Calu3 (cell line): Measurements from ENCODE around the gene ADD3. TPM values are rescaled to one million over a fixed set of nuclear protein-coding genes. Genes with fewer than 3 reads are reported as not detected.

Experiments used
- BruUV-seq: library from RNA; stranded (reverse); fragments of 400-500 nt; replicated peaks from 2 replicates; lab custom pipeline; 2021; lab: Mats Ljungman, UMichigan
- CTCF ChIA-PET: fragments of 300-600 bp; sonication (Branson Sonifier 250); formaldehyde crosslinking; loops from one replicate; lab custom pipeline; 2022; ENCODE audit warnings: antibody characterized with exemption; lab: Charles Lee
- DNase-seq: peaks from one replicate; pipeline ENCODE4 v3.0.0; 2022
- H3K27ac Mint-ChIP-seq: one replicate; pipeline ENCODE4 v1.8.0; 2022; ENCODE audit warnings: mixed read lengths; ENCODE audit not compliant: unreplicated experiment
- H3K27me3 Mint-ChIP-seq: one replicate; pipeline ENCODE4 v1.8.0; 2022; ENCODE audit warnings: mixed read lengths; ENCODE audit not compliant: unreplicated experiment
- H3K36me3 Mint-ChIP-seq: one replicate; pipeline ENCODE4 v1.8.0; 2022; ENCODE audit warnings: mild to moderate bottlenecking, moderate library complexity, mixed read lengths; ENCODE audit not compliant: insufficient read depth, unreplicated experiment
- H3K4me1 Mint-ChIP-seq: one replicate; pipeline ENCODE4 v1.8.0; 2022; ENCODE audit warnings: mild to moderate bottlenecking, low read depth, mixed read lengths; ENCODE audit not compliant: unreplicated experiment
- H3K4me3 Mint-ChIP-seq: one replicate; pipeline ENCODE4 v1.8.0; 2022; ENCODE audit warnings: mild to moderate bottlenecking, low read depth, moderate library complexity, mixed read lengths; ENCODE audit not compliant: unreplicated experiment
- H3K9me3 Mint-ChIP-seq: one replicate; pipeline ENCODE4 v1.8.0; 2022; ENCODE audit warnings: low read depth, mixed read lengths; ENCODE audit not compliant: unreplicated experiment
- intact Hi-C: fragments of 100-400 bp; cut with micrococcal nuclease; formaldehyde crosslinking; loops from one replicate; pipeline ENCODE4 v1.10.0; 2022; ENCODE audit not compliant: unreplicated experiment
- total RNA-seq: library from RNA; stranded (reverse); gene quantifications from 2 replicates; pipeline ENCODE4 v1.2.3, GENCODE V29; 2022
- TF ChIP-seq, protein P1 (sequence below): fragments of 200-600 bp; IDR thresholded peaks from one replicate; pipeline ENCODE4 v1.8.0; 2022; ENCODE audit warnings: antibody characterized with exemption; ENCODE audit not compliant: unreplicated experiment

ADD3 gene
- total RNA-seq, 1 experiment from 2014 or later = 64.4 TPM

DNA sequence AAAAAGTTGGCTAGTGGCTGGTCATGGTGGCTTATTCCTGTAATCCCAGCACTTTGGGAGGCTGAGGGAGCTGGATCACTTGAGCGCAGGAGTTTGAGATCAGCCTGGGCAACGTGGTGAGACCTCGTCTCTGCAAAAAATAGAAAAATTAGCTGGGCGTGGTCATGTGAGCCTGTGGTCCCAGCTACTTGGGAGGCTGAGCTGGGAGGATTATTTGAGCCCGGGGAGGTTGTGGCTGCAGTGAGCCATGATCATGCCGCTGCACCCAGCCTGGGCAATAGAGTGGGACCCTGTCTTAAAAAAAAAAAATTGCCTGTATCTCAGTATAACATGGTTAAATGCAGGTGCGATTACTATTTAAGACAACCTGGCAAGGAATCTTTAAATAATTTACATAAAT is 61.0 kb downstream of the ADD3 start:
- intact Hi-C loops = no loop called here
- no peak for DNase-seq
- H3K36me3 Mint-ChIP-seq = no peaks in the 10 kb centered on the region
- no peaks in the 10 kb centered on the region for H3K27me3 Mint-ChIP-seq
- no TSS peak for BruUV-seq
- H3K4me3 Mint-ChIP-seq = no peak overlapping the region
- no peaks in the 10 kb centered on the region for H3K9me3 Mint-ChIP-seq
- CTCF ChIA-PET = no interaction called here
- peaks cover 42% of the 10 kb centered on the region for H3K4me1 Mint-ChIP-seq
- TF ChIP-seq, protein P1, sequence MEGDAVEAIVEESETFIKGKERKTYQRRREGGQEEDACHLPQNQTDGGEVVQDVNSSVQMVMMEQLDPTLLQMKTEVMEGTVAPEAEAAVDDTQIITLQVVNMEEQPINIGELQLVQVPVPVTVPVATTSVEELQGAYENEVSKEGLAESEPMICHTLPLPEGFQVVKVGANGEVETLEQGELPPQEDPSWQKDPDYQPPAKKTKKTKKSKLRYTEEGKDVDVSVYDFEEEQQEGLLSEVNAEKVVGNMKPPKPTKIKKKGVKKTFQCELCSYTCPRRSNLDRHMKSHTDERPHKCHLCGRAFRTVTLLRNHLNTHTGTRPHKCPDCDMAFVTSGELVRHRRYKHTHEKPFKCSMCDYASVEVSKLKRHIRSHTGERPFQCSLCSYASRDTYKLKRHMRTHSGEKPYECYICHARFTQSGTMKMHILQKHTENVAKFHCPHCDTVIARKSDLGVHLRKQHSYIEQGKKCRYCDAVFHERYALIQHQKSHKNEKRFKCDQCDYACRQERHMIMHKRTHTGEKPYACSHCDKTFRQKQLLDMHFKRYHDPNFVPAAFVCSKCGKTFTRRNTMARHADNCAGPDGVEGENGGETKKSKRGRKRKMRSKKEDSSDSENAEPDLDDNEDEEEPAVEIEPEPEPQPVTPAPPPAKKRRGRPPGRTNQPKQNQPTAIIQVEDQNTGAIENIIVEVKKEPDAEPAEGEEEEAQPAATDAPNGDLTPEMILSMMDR = no peak
- H3K27ac Mint-ChIP-seq = no peak overlapping the region

DNA sequence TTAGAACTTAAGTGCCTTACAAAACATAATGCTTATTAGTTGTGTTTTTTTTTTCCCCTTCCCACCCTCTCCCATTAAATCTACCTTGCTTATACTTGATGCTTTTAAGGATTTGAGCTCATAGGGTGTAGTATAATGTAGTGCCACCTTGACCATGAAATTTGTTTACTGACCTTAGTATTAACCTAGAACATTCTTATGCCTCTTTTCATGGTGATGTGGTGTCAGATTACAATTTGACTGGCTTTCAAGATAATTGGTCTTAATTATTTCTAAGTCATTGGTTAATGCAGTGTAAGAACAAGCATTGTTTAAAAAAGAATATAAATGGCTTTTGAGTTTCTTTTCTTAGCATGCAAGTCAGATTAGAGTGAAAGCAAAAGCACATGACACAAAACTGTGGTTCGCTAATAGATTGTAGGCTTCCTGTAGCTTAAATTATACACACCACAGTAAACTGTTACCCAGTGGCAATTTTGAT is 61.8 kb downstream of the ADD3 start:
- no TSS peak for BruUV-seq
- no peak overlapping the region for H3K27ac Mint-ChIP-seq
- no peaks in the 10 kb centered on the region for H3K27me3 Mint-ChIP-seq
- intact Hi-C loops = no loop called here
- H3K4me3 Mint-ChIP-seq = no peak overlapping the region
- TF ChIP-seq, protein P1 = no peak
- no peak for DNase-seq
- peaks cover 50% of the 10 kb centered on the region for H3K4me1 Mint-ChIP-seq
- CTCF ChIA-PET = interaction anchor here (0.6 kb wide), 1 partner anchor 1116 kb away, joined by 4 read pairs; no protein-coding TSS in a partner anchor
- no peaks in the 10 kb centered on the region for H3K36me3 Mint-ChIP-seq
- H3K9me3 Mint-ChIP-seq = no peaks in the 10 kb centered on the region

DNA sequence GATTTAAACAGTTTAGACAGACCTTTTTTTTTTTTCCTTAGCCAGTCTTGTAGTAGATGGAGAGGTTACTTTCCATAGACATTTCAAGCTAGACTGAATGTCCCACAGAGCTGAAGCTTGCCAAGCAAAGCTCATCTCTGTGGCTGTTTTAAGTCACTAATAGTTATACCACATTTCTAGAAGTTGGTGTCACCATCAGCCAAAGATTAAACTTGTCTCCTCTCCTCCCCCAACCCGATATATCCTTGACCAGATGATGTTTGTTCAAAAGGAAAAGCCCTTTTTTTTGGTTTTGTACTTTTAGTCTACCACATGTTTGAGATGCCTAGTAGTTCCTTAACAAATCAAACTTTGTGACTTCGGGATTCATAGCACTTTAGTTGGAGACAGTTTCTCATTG is 66.1 kb downstream of the ADD3 start:
- Mint-ChIP-seq H3K27ac (peak overlapping the region; percentile 50), H3K4me1 (peaks cover 45% of the 10 kb centered on the region), H3K36me3 (no peaks in the 10 kb centered on the region), H3K4me3 (no peak overlapping the region), H3K9me3 (no peaks in the 10 kb centered on the region), H3K27me3 (no peaks in the 10 kb centered on the region)
- TF ChIP-seq, protein P1 = no peak
- intact Hi-C loops = no loop called here
- BruUV-seq = no TSS peak
- CTCF ChIA-PET = no interaction called here
- DNase-seq = no peak

DNA sequence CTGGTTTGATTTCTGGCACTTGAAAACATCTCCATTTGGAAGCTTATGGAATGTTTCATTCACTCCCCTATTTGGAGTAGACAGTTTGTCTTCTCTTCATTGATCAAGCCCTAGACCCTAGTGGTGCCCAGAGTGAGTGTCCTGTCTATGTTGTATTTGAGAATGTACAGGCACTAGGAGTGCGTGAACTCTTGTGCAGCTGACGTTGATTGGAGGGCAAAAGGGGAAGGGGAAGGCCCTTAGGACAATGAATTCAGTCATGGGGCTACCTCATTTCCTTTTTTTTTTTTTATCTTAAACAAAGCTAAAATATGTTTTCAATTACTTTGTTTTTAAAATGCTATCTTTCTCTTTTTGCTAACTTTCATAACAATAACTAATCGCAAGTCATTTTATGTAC is 66.5 kb downstream of the ADD3 start:
- Mint-ChIP-seq H3K36me3 (no peaks in the 10 kb centered on the region), H3K9me3 (no peaks in the 10 kb centered on the region), H3K27ac (peak overlapping the region; percentile 50), H3K4me3 (no peak overlapping the region), H3K4me1 (peaks cover 45% of the 10 kb centered on the region), H3K27me3 (no peaks in the 10 kb centered on the region)
- BruUV-seq = no TSS peak
- CTCF ChIA-PET = interaction anchor here (0.6 to 0.7 kb wide), 2 partner anchors 12 to 63 kb away, joined by 4 read pairs; no protein-coding TSS in a partner anchor
- TF ChIP-seq, protein P1 = no peak
- intact Hi-C loops = no loop called here
- DNase-seq = no peak
